Inflammatory macrophage treated with lipopolysaccharide for 4 hours (primary cell): Measurements from ENCODE around the gene CASP3.

Experiments used
- DNase-seq: peaks from one replicate; pipeline ENCODE4 v3.0.0-alpha.2; 2020

Gene CASP3

GRCh38 chr4:184649026-184649970, at the start of gene CASP3, which contains the start of gene PRIMPOL:
CASP3 (minus strand) TSS chr4:184649447; CDS start chr4:184638453, 10,994 bp downstream.
PRIMPOL (plus strand) TSS chr4:184649738; CDS start chr4:184657141, 7,403 bp downstream.
- peak; percentile 93 for DNase-seq

GRCh38 chr4:184697956-184698355, 48.7 kb upstream of the CASP3 start:
- no peak for DNase-seq

- DNase-seq = no peak
Measured at GRCh38 chr4:184695178-184695896, 46.1 kb upstream of the CASP3 start.

GRCh38 chr4:184694412-184694956, 45.2 kb upstream of the CASP3 start:
- no peak for DNase-seq

GRCh38 chr4:184693056-184693455, 43.8 kb upstream of the CASP3 start:
- no peak for DNase-seq

- no peak for DNase-seq
Measured at GRCh38 chr4:184689681-184690080, 40.4 kb upstream of the CASP3 start.

GRCh38 chr4:184688447-184688846, 39.2 kb upstream of the CASP3 start:
- DNase-seq = no peak

GRCh38 chr4:184688005-184688404, 38.8 kb upstream of the CASP3 start:
- DNase-seq = no peak

GRCh38 chr4:184684491-184685189, 35.4 kb upstream of the CASP3 start:
- DNase-seq = peak; percentile 73

GRCh38 chr4:184681916-184682315, 32.7 kb upstream of the CASP3 start:
- DNase-seq = no peak

- peak; percentile 22 for DNase-seq
Measured at GRCh38 chr4:184680698-184681097, 31.5 kb upstream of the CASP3 start.

- DNase-seq = no peak
Measured at GRCh38 chr4:184675821-184676492, 26.7 kb upstream of the CASP3 start.

- DNase-seq = no peak
Measured at GRCh38 chr4:184675018-184675417, 25.8 kb upstream of the CASP3 start.

- no peak for DNase-seq
Measured at GRCh38 chr4:184674011-184674410, 24.8 kb upstream of the CASP3 start.

GRCh38 chr4:184672741-184673140, 23.5 kb upstream of the CASP3 start:
- DNase-seq = no peak

GRCh38 chr4:184671101-184671500, 21.9 kb upstream of the CASP3 start:
- no peak for DNase-seq

GRCh38 chr4:184669251-184669650, 20.0 kb upstream of the CASP3 start:
- no peak for DNase-seq

- DNase-seq = peak; percentile 52
Measured at GRCh38 chr4:184668511-184669114, 19.4 kb upstream of the CASP3 start.

- no peak for DNase-seq
Measured at GRCh38 chr4:184668096-184668495, 18.8 kb upstream of the CASP3 start.

GRCh38 chr4:184666670-184667069, 17.4 kb upstream of the CASP3 start:
- DNase-seq = no peak

GRCh38 chr4:184664445-184665210, 15.4 kb upstream of the CASP3 start:
- peak; percentile 34 for DNase-seq
